HuH-7.5 (cell line): ENCODE data around the gene GALNT18.

ENCODE experiments used
- DNase-seq: peaks from one replicate; pipeline ENCODE4 v3.0.0; 2011; ENCODE audit warnings: low spot score

The GALNT18 gene

GRCh38 chr11:11349106-11349825, 272.5 kb downstream of the GALNT18 start:
- DNase-seq, result no peak

DNA sequence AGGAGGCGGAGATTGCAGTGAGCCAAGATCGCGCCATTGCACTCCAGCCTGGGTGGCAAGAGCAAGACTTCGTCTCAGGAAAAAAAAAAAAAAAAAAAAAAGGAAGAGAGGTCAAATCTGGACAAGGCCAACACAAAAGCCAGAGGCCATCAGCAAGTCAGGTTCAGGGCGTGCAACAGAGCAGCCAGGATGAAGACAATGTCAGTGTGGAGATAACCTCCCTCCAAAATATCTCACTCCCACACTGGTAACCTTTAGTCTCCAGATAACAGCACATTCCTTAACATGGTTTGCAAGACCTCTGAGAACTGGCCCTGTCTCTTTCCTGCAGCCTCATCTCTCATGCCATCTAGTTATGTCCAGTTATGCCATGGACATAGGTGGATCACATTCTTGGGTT, 273.5 kb downstream of the GALNT18 start:
- no peak for DNase-seq

GRCh38 chr11:11347592-11347991, 274.2 kb downstream of the GALNT18 start:
- no peak for DNase-seq

DNA sequence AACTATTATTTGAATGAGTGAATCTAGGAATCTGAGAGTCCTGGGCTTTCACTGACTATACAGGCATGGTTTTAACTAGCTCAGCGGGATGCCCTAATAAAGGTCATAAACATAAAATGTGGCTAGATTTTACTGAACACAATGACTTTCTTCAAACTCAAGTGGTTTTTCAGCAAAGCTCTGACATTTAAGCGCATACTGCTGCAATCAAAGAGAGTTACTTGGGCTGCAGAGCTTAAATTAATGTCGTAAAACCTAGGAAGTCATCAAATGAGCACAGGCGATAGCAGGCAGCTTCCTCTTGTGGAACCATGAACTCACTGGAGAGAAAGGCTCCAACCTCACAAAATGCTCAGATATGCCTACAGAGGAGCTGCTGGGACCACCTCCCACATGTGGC, 275.5 kb downstream of the GALNT18 start:
- no peak for DNase-seq

DNA sequence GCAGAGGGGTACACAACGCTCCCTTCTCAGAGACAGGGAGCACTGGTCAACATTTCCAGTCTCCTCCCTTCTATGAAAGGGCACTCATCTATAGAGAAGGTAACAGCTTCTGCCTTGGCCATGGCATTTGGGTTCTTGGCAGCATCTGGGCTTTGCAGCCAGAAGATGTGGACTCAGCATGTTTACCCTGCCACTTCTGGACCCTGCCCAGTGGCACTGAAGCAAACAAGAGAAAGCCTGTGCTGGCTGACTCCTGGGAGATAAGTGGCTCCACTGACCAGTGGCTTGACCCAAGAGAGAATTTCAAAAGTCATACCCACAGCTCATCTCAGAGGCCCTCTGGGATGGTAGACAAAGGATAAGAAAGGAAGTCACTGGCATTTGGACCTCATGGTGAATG, 276.7 kb downstream of the GALNT18 start:
- DNase-seq, result no peak

- no peak for DNase-seq
Measured at GRCh38 chr11:11344045-11344444, 277.8 kb downstream of the GALNT18 start.

DNA sequence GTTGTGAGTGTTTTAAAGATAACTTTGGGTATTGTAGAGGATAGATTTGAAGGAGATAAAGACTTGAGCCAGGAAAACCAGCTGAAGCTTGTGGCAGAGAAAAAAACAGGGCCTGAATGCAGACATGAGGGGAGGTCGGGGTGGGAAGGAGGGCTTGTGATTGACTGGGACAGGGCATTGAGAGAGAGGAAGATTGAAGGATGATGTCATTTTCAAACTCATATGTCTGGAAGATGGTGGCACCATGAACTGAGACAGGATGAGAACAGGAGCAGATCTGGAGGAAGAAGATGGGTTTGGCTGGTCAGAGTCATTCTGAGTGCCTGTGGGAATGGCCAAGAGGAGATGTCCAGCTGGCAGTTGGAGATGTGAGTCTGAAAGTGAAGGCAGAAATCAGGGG, 283.5 kb downstream of the GALNT18 start:
- DNase-seq, result no peak

DNA sequence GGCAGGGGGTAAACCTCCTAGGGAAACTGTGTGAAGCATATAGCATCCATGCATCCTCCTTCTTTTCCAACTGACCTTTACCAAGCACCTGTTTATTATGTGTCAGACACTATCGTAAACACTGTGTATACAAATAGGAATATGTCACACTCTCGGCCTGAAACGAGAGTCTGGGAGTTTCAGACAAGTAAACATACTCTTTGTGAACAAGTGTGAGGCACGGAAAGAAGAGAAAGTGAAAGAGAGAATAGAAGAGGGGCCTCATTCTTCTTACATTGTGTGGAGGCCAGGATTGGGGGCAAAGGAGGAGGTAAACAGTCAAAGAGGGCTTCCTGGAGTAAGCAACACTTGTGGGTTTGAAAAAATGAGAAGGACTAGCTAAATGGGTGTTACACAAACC, 285.1 kb downstream of the GALNT18 start:
- no peak for DNase-seq

DNA sequence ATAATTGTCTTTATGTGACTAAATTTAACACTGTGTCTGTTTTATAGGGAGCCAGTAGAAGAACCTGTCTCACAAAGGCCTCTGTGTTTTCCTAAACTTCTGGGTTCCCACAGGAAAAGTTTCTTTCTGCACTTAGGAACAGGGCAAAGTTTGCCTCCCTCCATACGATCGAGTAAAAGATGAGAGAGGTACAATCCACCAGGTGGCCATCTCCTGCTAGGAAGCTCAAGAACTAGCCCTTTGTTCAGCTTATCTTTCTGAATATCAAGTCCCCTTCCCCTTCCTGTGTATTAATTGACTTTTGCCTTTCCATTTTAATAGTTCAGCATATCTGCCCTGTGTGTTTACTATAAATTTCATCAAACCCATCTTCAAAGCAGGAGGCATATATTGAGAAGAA, 286.8 kb downstream of the GALNT18 start:
- DNase-seq, result no peak

- DNase-seq, result no peak
Measured at GRCh38 chr11:11334607-11335006, 287.2 kb downstream of the GALNT18 start.

DNA sequence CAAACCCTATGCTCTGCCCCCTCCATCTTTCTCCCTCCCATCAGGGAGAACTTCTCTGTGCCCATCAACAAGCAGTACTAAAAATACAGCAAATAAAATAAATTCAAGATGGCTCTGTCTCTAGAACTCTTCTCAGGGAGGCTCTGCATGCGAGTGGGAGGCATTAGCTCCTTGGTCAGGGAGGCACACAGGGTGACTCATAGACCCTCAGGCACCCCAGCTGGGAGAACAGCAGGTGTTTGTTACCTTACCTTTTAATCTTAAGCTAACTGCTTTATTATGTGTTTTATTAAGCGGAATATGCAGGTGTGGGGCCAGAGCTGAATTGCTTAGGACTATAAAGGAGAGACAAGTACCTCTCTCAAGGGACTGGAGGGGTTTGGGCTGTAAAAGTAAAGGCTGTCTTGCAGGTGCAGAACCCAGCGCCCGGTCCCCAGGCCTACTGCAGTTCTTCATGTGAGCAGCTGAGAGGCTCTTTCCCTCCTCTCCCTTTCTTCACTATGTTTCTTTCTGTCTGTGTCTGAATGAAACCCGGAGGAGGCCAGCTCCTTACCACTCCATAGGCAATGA, 289.6 kb downstream of the GALNT18 start:
- no peak for DNase-seq

DNA sequence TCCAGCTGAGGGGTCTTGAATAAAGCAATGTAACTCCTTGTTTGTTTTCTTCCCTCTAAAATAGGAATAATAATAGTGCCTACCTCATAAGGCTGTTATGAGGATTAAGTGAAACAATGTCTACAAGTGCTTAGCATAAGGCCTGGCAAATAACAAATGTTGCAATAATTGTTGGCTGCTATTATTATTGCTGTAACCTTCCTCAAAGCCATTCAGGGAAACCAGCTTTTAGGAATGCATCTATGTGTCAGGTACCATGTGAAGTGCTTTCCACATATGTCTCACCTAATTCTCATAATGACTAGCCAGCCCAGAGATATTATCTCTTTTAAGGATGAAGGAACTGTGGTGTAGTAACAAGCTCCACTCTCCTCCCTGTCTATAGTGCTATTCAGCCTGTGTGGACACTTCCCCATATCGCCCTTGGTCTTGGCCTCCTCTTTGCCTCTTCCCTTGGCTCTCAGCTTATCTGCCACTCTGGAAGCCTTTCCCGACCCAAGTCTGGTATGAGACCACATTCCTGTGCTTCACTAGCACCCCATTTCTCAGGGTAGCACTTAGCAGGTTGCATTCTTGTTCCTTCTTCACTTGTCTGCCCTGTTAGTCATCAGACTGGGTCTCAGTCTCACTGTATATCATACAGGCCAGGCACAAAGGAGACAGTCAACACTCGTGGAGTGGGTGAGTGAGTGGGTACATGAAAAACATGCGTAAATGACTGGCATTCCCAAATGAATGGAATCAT, 292.6 kb downstream of the GALNT18 start:
- DNase-seq, result no peak

DNA sequence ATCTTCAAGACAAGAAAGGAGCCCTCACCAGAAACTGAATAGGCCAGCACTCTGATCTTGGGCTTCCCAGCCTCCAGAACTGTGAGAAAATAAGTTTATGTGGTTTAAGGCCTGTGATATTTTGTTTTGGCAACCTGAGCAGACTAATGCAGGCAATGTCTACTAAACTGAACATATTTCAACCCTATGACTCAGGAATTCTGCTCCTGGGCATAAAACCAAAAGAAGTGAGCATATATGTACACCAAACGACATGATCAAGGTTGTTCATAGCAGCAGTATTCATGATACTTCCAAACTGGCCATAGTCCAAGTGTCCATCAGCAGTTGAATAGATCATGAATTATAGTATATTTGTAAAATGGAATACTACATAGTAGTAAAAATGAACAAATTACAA, 297.7 kb downstream of the GALNT18 start:
- DNase-seq, result no peak

GRCh38 chr11:11322101-11322500, 299.7 kb downstream of the GALNT18 start:
- no peak for DNase-seq

DNA sequence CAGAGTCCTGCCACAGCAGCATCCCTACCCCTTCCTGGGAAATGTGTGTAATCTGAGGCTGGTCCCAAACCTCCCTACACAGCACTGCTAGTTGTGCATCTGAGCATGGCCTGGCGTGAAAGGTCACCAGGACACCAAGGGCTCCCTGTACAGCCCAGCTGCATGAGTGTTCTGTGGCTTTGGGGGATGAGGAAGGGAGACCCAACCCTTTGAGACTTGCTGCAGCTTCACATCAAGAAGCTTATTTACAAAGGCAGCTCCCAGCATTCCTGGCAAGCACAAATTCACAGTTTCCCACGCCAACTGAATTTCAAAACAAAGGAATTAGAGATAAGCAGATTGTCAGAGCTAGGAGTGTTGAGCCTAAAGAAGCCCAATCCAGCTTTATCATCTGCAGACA, 301.0 kb downstream of the GALNT18 start:
- DNase-seq, result no peak

DNA sequence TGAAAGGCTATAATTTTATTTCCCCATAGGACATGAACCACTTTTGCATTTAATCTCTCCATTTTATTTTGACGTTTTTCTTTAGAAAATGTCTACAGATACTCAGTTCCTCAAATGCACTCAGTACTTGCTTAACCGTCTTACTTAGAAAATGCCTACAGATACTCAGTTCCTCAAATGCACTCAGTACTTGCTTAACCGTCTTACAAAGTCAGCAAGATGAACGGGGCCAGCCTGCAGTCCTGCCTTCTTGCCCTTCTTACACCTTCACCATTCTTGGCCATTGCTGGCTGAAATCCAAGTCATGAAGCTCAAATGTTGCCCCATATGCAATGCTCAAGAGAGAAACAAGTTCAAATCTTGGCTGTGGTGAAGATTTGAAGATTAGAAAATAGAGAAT, 302.8 kb downstream of the GALNT18 start:
- no peak for DNase-seq

DNA sequence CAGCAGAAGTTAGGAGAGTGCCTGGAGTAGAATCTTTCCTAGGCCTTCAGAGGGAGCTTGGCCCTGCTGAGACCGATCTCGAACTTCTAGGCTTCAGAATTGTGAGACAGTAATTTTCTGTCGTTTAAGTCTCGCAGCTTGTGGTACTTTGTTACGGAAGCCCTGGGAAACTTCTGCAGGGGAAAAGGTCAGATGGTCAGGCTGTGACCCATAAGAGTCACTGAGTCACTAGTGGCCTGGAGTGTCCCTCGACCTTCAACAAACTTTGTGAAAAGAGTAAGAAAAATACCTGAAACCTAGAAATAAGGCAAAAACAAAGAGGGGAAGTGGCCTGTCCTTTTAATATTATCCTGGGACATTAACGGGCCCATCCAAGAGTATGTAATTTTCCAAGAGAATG, 303.3 kb downstream of the GALNT18 start:
- no peak for DNase-seq

GRCh38 chr11:11316651-11317230, 305.1 kb downstream of the GALNT18 start:
- no peak for DNase-seq

- no peak for DNase-seq
Measured at GRCh38 chr11:11313902-11314692, 307.7 kb downstream of the GALNT18 start.

DNA sequence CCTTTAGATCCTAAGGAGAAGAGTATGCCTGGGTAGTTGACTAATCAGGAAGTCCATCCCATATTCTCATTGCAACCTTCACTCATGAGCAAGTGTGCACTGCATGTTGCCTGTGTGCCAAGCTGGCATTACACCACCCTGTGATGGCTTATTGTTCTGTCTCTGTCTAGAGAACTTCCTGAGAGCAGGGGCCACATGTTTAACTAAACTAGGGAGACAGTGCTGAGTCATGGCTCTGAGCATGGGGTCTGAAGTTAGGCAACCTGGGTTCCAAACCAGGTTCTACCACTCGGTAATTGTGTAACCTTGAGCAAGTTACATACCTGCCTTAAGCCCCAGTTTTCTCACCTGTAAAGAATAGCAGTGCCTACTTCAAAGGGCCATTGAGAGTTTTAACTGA, 308.4 kb downstream of the GALNT18 start:
- DNase-seq, result no peak

- DNase-seq, result no peak
Measured at GRCh38 chr11:11312738-11313137, 309.1 kb downstream of the GALNT18 start.

GRCh38 chr11:11311169-11311568, 310.6 kb downstream of the GALNT18 start:
- DNase-seq, result no peak
